ENCODE data around the gene TMOD4. TPM values are rescaled to one million over a fixed set of nuclear protein-coding genes. Genes with fewer than 3 reads are reported as not detected.
"Not testable (repeated sequence)": the region's sequence is repeated elsewhere in the genome, so short reads cannot be mapped to it uniquely, and the experiment has no call there.

The TMOD4 gene
- polyA plus RNA-seq (ENCODE audit: insufficient read length), result 1.7 TPM
- long read RNA-seq, donor 1, partial matches to known transcripts, result 0 of 1 reads
- long read RNA-seq, donor 1, other reads (novel, unspliced or antisense), result 0 of 1 reads
- long read RNA-seq, donor 2, partial matches to known transcripts, result 0 of 2 reads
- long read RNA-seq, donor 2, other reads (novel, unspliced or antisense), result 0 of 2 reads
- long read RNA-seq, donor 3, result 0 reads
- long read RNA-seq, donor 4, partial matches to known transcripts, result 0 of 1 reads
- long read RNA-seq, donor 4, other reads (novel, unspliced or antisense), result 0 of 1 reads
- long read RNA-seq, donor 5, result 0 reads
- long read RNA-seq, donor 6, partial matches to known transcripts, result 0 of 1 reads
- long read RNA-seq, donor 6, other reads (novel, unspliced or antisense), result 0 of 1 reads
- long read RNA-seq, donor 7, result 0 reads
- long read RNA-seq, donor 8, result 0 reads

DNA sequence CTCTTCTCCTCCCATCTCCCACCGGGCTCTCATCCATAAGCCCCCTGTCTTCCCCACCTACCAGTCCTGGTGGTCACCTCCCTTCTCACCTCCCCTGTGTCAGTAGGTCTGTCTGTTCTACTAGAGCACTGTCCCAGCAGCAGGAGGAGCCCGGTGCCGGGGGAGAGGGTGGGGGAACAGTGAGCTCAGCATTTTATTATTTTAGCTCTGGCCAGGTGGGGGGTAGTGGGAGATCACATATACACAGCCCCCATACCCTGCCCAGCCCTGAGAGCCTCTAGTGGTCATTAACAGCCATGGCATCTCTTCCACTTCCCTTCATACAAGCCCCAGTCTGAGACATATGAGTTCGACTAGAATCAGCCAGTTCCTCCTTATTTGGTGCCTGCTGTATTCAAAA is at the start of gene TMOD4:
TSS of gene TMOD4 (minus strand) at position 119 of the 400 bp plus-strand sequence. CDS start 1,106 bp downstream, outside the sequence.
- no peak for DNase-seq

- DNase-seq, result no peak
Measured at GRCh38 chr1:151222130-151222529, 46.3 kb upstream of the TMOD4 start.

- no peak for DNase-seq
Measured at GRCh38 chr1:151221616-151222015, 45.8 kb upstream of the TMOD4 start.

DNA sequence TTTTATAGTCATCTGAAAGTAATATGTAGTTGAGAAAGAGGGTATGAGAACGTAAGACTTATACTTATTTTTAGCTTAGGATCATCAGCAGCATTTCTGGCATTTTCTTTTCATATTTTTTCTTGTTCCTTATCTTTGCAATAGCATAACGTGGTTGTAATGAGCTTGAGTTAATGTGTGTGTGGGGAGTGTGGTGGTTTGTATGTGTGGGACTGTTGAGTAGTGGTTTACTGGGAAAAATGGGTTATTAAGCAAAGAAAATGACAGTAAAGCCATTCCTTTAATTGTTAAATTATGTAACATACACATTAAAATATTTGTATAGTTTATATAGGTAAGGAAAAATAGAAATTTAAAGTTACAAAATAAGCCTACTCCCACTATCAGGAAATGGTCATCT is 37.8 kb upstream of the TMOD4 start:
- DNase-seq, result no peak

DNA sequence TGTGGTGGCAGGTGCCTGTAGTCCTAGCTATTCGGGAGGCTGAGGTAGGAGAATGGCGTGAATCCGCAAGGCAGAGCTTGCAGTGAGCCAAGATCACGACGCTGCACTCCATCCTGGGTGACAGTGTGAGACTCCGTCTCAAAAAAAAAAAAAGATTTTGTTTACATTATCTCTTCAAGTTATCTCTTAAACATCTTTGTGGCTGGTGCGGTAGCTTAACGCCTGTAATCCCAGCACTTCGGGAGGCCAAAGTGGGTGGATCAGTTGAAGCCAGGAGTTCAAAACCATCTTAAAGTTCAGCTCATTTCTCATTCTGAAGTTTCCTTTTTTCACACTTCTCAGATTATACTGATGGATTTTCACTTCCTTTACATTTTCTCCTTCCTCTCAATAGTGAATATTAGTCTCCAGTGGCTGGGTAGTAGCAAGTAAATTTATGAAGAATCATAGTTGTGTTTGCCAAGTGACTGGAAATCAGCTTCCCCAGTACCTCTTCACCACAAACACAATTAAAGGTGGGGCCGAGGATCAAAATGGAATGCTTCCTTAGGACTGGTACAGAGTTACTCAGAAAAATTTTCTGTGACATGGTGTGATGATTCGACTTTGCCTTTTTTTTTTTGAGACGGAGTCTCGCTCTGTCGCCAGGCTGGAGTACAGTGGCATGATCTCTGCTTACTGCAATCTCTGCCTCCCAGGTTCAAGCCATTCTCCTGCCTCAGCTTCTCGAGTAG is 36.4 kb upstream of the TMOD4 start:
- DNase-seq, result no peak

DNA sequence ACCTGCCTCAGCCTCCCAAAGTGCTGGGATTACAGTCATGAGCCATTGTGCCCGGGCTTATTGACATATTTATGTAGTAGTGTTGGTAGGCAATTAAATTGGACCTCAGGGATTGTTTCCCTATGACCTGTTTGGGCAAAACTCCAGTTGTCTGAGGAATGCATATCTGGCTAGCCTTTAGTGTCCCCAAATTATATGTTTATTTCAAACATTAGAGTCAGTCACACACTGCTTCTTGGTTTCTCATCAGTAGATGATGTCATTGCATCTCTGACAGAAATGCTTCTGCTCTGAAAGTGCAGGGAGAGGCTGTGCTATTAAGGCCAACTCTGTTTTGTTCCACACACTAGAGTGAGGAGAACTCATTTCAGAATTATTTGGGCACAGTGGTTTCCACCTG is 35.0 kb upstream of the TMOD4 start:
- no peak for DNase-seq

- DNase-seq, result not testable (repeated sequence)
Measured at GRCh38 chr1:151205381-151205965, 29.7 kb upstream of the TMOD4 start.

GRCh38 chr1:151199873-151200581 is 24.2 kb upstream of the TMOD4 start:
- DNase-seq, result no peak

DNA sequence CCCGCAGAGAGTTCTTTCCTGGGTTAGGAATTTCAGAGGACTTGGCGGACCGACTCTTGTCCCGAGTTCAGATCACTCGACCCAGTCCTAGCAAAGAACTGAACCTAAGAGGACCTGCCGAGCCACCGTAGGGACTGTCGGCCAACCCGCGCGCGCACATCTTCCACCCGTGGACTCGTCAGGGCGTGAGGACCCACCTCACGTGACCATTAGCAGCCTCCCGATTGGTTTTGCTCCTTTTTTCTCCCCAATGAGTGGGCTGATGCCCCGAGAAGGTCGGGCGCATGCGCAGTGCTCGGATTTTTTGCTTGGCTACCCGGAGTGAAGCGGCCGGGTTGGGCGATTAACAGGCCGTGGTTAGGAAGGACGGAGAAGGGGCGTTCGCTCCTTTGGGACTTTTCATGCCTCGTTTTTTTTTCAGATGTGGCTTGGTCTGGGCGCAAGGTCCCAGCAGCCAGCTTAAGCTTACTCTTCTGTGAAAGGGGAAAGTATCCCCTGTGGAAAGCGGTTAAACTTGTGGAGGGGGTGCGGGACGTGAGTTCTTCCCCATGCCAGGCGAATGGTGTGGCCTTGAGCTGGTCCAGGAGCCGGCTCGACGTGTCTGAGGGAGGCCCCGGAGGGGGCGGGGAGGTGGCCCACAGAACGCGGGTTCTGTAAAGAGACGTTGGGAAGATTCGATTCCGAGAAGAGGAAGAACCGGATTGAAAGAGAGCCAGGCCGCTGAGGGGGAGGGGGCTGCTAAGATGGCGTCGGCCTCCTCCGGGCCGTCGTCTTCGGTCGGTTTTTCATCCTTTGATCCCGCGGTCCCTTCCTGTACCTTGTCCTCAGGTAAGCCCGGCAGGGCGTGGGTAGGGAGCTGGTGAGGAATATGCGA is 22.7 kb upstream of the TMOD4 start, which contains the start of gene PIP5K1A:
TSS of gene PIP5K1A (plus strand) at position 299 of the 874 bp plus-strand sequence. CDS start at position 744, 445 bp downstream.
- DNase-seq, result peak; percentile 99

GRCh38 chr1:151197863-151198253 is 22.1 kb upstream of the TMOD4 start:
- DNase-seq, result no peak

DNA sequence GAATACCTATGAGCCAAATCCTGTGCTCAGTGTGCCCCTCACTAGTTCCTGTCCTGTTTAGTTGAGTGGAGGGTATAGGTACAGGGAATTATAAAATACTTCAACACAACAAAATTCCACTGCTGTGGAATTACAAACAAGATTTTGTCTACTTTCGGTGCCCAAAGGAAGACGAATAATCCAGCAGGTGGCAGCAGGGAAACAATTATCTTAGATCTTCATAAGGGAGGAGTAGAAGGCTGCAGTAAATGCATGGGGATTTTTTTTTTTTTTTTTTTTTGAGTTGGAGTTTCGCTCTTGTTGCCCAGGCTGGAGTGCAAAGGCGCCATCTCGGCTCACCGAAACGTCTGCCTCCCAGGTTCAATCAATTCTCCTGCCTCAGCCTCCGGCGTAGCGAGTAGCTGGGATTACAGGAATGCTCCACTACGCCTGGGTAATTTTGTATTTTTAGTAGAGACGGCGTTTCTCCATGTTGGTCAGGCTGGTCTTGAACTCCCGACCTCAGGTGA is 20.6 kb upstream of the TMOD4 start:
- DNase-seq, result peak; percentile 87

DNA sequence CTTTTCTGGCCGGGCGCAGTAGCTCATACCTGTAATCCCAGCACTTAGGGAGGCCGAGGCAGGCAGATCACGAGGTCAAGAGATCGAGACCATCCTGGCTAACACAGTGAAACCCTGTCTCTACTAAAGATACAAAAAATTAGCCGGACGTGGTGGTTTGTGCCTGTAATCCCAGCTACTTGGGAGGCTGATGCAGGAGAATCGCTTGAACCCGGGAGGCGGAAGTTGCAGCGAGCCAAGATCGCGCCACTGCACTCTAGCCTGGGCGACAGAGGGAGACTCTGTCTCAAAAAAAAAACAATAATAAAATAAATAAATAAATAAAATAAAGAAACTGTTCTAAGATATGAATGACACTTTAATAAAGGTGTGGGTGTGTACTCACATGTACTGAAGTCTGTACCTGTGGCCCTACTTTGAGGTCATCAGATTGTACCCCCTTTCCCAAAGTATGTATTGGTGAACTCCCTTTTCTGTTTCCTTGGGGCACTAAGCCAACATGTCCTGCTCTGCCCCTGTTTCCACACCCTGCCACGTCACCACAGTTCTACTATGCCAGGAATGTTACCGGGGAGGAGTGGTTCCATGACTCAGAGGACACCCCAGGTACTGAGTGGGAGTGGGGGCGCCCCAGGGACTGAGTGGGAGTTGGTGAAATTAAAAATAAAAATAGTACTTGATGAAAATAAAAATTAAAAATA is 19.3 kb upstream of the TMOD4 start:
- DNase-seq, result not testable (repeated sequence)

- DNase-seq, result no peak
Measured at GRCh38 chr1:151193856-151194255, 18.1 kb upstream of the TMOD4 start.

DNA sequence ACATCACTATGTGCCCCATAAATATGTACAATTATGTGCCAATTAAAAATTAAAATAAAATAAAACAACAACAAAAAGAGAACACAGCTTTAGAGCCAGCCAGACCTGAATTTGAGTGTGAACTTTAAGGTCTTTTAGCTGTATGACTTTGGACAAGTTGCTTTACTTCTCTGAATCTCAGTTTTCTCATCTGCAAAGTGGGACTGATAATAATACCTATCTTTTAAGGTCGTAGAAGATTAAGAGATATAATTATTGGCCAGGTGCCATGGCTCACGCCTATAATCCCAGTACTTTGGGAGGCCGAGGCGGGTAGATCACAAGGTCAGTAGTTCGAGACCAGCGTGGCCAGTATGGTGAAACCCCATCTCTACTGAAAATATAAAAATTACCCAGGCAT is 17.5 kb upstream of the TMOD4 start:
- no peak for DNase-seq

DNA sequence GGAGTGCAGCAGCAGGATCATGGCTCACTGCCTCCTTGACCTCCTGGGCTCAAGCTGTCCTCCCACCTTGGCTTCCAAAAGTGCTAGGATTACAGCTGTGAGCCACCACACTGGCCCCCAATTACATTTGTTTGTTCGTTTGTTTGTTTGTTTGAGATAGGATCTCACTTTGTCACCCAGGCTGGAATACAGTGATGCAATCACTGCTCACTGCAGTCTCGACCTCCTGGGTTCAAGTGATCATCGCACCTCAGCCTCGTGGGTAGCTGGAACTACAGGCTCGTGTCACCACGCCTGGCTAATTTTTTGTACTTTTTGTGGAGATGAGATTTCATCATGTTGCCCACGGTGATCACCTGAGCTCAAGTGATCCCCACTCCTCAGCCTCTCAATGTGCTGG is 16.3 kb upstream of the TMOD4 start:
- DNase-seq, result no peak

DNA sequence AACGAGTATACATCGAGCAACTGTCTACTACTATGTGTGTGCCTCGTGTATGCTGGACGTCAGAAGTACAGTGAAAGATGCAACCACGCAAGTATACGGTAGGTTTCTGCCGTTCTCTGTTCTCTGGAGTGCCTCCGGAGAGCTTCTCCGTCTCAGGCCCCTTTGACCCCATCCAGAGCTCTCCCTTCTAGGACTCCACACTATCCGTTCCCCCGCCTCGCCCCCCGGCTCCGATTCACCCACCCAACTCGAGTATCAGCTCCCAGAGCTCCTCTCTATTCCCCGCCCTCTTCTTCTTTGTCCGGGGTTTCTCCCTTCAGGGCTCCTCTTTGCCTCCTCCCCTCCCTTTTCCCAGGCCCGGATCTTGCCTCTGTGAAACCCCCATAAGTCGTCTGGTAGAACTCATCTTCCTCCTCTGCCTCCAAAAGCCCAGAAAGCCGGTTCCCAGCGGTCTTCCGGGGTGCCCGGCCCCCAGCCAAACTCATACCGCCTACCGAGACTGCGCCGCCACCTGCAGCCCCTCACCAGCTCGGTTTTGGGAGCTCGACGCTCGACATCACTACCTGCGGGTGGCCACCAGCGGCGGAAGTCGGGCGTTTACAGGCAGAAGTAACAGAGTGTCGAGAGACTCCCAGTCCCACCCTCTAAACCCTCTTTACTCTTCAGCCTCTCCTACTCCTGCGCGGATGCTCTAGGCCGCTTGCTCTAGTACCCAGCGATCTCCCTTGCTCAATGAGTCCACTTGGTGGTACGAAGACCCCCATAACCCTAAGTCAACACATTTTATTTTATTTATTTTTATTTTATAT is 14.1 kb upstream of the TMOD4 start, which contains the start of gene VPS72:
TSS of gene VPS72 (minus strand) at position 561 of the 809 bp plus-strand sequence. CDS start at position 485, 76 bp downstream.
- peak; percentile 88 for DNase-seq

- DNase-seq, result not testable (repeated sequence)
Measured at GRCh38 chr1:151188667-151189066, 12.9 kb upstream of the TMOD4 start.

DNA sequence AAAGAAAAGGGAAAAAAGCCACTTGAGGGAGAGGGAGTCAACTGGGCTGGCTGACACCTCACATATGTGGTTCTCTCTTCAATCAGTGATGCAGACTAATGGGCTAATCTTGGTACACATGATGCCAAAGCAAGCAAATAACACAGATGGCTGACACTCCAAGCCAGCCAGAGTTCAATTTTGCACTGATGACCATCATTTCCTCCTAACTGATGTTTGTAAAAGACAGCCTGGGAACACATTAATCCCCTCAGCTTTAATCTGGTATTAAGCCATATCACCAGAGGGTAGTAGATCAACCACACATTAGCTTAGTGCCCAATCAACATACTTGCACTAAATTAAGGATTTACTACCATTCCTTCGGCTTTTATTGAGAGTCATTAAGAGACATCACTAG is 11.4 kb upstream of the TMOD4 start:
- no peak for DNase-seq

DNA sequence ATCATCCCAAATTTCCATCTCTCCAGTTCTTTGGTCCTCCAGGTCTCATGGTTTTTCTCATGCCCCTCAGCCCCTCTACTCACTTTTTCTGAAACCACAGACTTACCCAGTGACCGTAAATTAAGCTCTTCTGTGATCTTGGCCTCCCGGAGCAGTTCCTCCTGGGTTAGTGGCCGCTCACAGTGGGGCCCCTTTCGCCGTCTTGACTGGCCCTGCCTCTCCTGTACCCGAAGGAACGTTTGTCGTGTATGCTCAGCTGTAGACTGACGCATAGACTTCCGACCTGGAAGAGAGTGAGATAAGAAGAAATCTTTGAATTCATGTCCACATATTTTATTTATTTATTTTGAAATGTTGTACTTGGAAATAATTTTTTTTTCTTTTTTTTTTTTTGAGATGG is 8.4 kb upstream of the TMOD4 start:
- no peak for DNase-seq

All from left kidney (tissue), 8 donors.